HepG2 (cell line): ENCODE measurements around the gene TRIM31. TPM values are rescaled to one million over a fixed set of nuclear protein-coding genes. Genes with fewer than 3 reads are reported as not detected.

Source experiments
- CEBPB ChIP-seq: IDR thresholded peaks from 2 replicates; pipeline ENCODE4 v1.6.1; 2011; ENCODE audit warnings: low read depth, low read length, improper control_type of control experiment, borderline replicate concordance
- GLI4 ChIP-seq: sonication (generic); formaldehyde crosslinking; IDR thresholded peaks from 2 replicates; pipeline ENCODE4 v1.5.1; 2020; ENCODE audit warnings: missing genetic modification reagents, mild to moderate bottlenecking, moderate library complexity, borderline replicate concordance
- HOXA5 ChIP-seq: sonication (generic); formaldehyde crosslinking; IDR thresholded peaks from 2 replicates; pipeline ENCODE4 v1.4.0; 2020; ENCODE audit warnings: missing genetic modification reagents
- KDM4B ChIP-seq: sonication (generic); formaldehyde crosslinking; IDR thresholded peaks from 2 replicates; pipeline ENCODE4 v1.4.0; 2020; ENCODE audit warnings: missing genetic modification reagents
- NR2C2 ChIP-seq: sonication (generic); formaldehyde crosslinking; IDR thresholded peaks from 2 replicates; pipeline ENCODE4 v1.4.0; 2020; ENCODE audit warnings: missing genetic modification reagents, mild to moderate bottlenecking, moderate library complexity, borderline replicate concordance
- POLR2A ChIP-seq, 2 experiments: IDR thresholded peaks; 2 replicates each; pipeline ENCODE4 v1.6.1; 2011; ENCODE audit warnings: low read depth in 2 of 2, low read length in 2 of 2, mild to moderate bottlenecking in 1 of 2, moderate library complexity in 1 of 2; ENCODE audit not compliant: insufficient read depth in 1 of 2
- POLR2AphosphoS2 ChIP-seq: IDR thresholded peaks from 2 replicates; pipeline ENCODE4 v1.6.1; 2011; ENCODE audit warnings: low read depth, low read length, improper control_type of control experiment
- RARA ChIP-seq: IDR thresholded peaks from 2 replicates; pipeline ENCODE4 v1.6.1; 2016; ENCODE audit warnings: missing genetic modification reagents, missing compliant biosample characterization
- SCMH1 ChIP-seq: sonication (generic); formaldehyde crosslinking; IDR thresholded peaks from 2 replicates; pipeline ENCODE4 v1.9.0; 2021; ENCODE audit warnings: missing genetic modification reagents, mild to moderate bottlenecking, borderline replicate concordance
- ZFP62 ChIP-seq: sonication (generic); formaldehyde crosslinking; IDR thresholded peaks from 2 replicates; pipeline ENCODE4 v1.4.0; 2020; ENCODE audit warnings: missing genetic modification reagents
- polyA plus RNA-seq, 8 experiments: library from polyadenylated mRNA; depleted of rRNA in 3 of 8; stranded (reverse) in 7 of 8; unstranded in 1 of 8; fragments of >200 nt; fragmentation: Illumina TruSeq in 4 of 8; extraction: Trizol in 4 of 8; gene quantifications; 2 replicates each; pipeline versions ENCODE4 v1.2.1 to v1.2.3, GENCODE V29; 2011 to 2016; ENCODE audit warnings: low read depth in 4 of 8, missing spikeins in 1 of 8, mixed read lengths in 1 of 8; ENCODE audit not compliant: insufficient read depth in 1 of 8
- total RNA-seq, 5 experiments: library from RNA; depleted of rRNA; stranded (reverse); fragments of >200 nt; fragmentation: Illumina TruSeq; extraction: Trizol; gene quantifications; 2 replicates each; pipeline ENCODE4 v1.2.3, GENCODE V29; 2016; ENCODE audit warnings: low read depth in 1 of 5
- TF ChIP-seq, protein P1 (sequence below): sonication (generic); formaldehyde crosslinking; IDR thresholded peaks from 2 replicates; pipeline ENCODE4 v1.4.0; 2020; ENCODE audit warnings: missing genetic modification reagents, mild to moderate bottlenecking, borderline replicate concordance
- TF ChIP-seq, protein P2 (sequence below): sonication (generic); formaldehyde crosslinking; IDR thresholded peaks from 2 replicates; pipeline ENCODE4 v1.4.0; 2020; ENCODE audit warnings: mild to moderate bottlenecking, missing genetic modification reagents
- TF ChIP-seq, protein P3 (sequence below): sonication (generic); formaldehyde crosslinking; conservative IDR thresholded peaks from 2 replicates; pipeline ENCODE4 v1.4.0; 2020; ENCODE audit warnings: missing genetic modification reagents
- TF ChIP-seq, protein P4 (sequence below): sonication (generic); formaldehyde crosslinking; IDR thresholded peaks from 2 replicates; pipeline ENCODE4 v1.5.1; 2020; ENCODE audit warnings: mild to moderate bottlenecking, missing genetic modification reagents, borderline replicate concordance
- TF ChIP-seq, protein P5 (sequence below): sonication (generic); formaldehyde crosslinking; IDR thresholded peaks from 2 replicates; pipeline ENCODE4 v1.5.0; 2020; ENCODE audit warnings: missing genetic modification reagents, mild to moderate bottlenecking, borderline replicate concordance

Gene TRIM31
- total and polyA plus RNA-seq, 2 of the 13 experiments (the other 11 are each of a cell fraction or from before 2014, with no cell fraction given): 0.13 to 0.51 TPM

DNA sequence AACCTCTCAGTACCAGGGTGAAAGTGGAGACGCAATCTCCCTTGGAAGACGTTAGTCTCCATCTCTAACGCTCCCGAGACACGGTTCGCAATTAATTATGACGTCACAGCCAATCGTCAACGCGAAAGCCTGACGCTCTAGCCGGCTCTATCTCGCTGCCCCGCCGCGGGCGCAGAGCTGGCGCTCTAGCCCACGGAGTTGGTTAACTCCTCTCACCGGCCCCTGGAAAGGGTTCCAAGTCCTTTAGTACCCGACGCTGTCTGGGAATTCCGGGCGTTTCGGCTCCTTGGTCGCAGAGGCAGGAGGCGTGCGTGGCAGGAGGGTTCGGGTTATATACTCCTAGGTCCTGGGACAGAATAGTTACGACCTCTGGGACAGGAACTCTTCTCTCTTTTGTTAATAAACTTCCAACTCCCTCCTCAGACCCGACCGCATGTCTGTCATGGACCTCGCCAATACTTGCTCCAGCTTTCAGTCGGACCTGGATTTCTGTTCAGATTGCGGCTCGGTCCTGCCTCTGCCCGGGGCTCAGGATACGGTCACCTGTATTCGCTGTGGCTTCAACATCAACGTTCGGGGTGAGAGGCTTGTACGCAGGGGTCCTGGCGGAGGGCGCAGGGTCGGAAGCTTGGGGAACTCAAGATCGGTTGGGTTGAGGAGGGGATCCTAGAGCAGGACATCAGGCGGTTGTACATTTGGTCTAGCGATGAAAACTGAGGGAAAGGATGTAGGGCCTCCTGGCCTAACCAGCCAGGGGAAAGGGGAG lies 51.6 kb downstream of the TRIM31 start, which contains the start of gene POLR1H (continued):
- TF ChIP-seq, protein P1, sequence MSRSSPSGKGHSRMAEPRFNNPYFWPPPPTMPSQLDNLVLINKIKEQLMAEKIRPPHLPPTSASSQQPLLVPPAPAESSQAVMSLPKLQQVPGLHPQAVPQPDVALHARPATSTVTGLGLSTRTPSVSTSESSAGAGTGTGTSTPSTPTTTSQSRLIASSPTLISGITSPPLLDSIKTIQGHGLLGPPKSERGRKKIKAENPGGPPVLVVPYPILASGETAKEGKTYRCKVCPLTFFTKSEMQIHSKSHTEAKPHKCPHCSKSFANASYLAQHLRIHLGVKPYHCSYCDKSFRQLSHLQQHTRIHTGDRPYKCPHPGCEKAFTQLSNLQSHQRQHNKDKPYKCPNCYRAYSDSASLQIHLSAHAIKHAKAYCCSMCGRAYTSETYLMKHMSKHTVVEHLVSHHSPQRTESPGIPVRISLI (CRISPR knock-in tag): no peak
- TF ChIP-seq ZFP62 (no peak), SCMH1 (no peak), POLR2AphosphoS2 (peak; percentile 79; the same call in 1 of the 2 replicates), HOXA5 (CRISPR knock-in tag) (peak; percentile 98), POLR2A (IDR thresholded peaks at IDR 0.05; ENCODE audit: insufficient read depth in 1 of 2, low read depth in 2 of 2, low read length in 2 of 2) (peak; percentile 90 to 97), RARA (CRISPR knock-in tag) (peak; percentile 33), GLI4 (0 out of 2 replicates have a peak, but pooled peaks have one; percentile 18), CEBPB (peak; percentile 13; the same call in 1 of the 2 replicates), NR2C2 (CRISPR knock-in tag) (peak; percentile 75), KDM4B (CRISPR knock-in tag) (peak; percentile 71; the same call in 1 of the 2 replicates)
- TF ChIP-seq, protein P2, sequence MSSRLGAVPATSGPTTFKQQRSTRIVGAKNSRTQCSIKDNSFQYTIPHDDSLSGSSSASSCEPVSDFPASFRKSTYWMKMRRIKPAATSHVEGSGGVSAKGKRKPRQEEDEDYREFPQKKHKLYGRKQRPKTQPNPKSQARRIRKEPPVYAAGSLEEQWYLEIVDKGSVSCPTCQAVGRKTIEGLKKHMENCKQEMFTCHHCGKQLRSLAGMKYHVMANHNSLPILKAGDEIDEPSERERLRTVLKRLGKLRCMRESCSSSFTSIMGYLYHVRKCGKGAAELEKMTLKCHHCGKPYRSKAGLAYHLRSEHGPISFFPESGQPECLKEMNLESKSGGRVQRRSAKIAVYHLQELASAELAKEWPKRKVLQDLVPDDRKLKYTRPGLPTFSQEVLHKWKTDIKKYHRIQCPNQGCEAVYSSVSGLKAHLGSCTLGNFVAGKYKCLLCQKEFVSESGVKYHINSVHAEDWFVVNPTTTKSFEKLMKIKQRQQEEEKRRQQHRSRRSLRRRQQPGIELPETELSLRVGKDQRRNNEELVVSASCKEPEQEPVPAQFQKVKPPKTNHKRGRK: no peak
- TF ChIP-seq, protein P3, sequence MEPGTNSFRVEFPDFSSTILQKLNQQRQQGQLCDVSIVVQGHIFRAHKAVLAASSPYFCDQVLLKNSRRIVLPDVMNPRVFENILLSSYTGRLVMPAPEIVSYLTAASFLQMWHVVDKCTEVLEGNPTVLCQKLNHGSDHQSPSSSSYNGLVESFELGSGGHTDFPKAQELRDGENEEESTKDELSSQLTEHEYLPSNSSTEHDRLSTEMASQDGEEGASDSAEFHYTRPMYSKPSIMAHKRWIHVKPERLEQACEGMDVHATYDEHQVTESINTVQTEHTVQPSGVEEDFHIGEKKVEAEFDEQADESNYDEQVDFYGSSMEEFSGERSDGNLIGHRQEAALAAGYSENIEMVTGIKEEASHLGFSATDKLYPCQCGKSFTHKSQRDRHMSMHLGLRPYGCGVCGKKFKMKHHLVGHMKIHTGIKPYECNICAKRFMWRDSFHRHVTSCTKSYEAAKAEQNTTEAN (CRISPR knock-in tag): peak; percentile 89
- TF ChIP-seq, protein P4, sequence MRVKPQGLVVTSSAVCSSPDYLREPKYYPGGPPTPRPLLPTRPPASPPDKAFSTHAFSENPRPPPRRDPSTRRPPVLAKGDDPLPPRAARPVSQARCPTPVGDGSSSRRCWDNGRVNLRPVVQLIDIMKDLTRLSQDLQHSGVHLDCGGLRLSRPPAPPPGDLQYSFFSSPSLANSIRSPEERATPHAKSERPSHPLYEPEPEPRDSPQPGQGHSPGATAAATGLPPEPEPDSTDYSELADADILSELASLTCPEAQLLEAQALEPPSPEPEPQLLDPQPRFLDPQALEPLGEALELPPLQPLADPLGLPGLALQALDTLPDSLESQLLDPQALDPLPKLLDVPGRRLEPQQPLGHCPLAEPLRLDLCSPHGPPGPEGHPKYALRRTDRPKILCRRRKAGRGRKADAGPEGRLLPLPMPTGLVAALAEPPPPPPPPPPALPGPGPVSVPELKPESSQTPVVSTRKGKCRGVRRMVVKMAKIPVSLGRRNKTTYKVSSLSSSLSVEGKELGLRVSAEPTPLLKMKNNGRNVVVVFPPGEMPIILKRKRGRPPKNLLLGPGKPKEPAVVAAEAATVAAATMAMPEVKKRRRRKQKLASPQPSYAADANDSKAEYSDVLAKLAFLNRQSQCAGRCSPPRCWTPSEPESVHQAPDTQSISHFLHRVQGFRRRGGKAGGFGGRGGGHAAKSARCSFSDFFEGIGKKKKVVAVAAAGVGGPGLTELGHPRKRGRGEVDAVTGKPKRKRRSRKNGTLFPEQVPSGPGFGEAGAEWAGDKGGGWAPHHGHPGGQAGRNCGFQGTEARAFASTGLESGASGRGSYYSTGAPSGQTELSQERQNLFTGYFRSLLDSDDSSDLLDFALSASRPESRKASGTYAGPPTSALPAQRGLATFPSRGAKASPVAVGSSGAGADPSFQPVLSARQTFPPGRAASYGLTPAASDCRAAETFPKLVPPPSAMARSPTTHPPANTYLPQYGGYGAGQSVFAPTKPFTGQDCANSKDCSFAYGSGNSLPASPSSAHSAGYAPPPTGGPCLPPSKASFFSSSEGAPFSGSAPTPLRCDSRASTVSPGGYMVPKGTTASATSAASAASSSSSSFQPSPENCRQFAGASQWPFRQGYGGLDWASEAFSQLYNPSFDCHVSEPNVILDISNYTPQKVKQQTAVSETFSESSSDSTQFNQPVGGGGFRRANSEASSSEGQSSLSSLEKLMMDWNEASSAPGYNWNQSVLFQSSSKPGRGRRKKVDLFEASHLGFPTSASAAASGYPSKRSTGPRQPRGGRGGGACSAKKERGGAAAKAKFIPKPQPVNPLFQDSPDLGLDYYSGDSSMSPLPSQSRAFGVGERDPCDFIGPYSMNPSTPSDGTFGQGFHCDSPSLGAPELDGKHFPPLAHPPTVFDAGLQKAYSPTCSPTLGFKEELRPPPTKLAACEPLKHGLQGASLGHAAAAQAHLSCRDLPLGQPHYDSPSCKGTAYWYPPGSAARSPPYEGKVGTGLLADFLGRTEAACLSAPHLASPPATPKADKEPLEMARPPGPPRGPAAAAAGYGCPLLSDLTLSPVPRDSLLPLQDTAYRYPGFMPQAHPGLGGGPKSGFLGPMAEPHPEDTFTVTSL (CRISPR knock-in tag): no peak; the same call in 1 of the 2 replicates
- TF ChIP-seq, protein P5, sequence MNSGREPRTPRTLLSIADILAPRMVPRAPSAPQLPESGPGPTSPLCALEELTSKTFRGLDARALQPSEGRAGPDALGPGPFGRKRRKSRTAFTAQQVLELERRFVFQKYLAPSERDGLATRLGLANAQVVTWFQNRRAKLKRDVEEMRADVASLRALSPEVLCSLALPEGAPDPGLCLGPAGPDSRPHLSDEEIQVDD: peak; percentile 67; the same call in 1 of the 2 replicates
